GM21367 (cell line): Measurements from ENCODE around the gene ERICH4.
"Not testable (repeated sequence)": the region's sequence is repeated elsewhere in the genome, so short reads cannot be mapped to it uniquely, and the experiment has no call there.

Experiments
- ATAC-seq: cut with Tn5 transposase; IDR thresholded peaks from one replicate; pipeline ENCODE4 v1.9.1; 2021; ENCODE audit not compliant: unreplicated experiment

The ERICH4 gene

DNA sequence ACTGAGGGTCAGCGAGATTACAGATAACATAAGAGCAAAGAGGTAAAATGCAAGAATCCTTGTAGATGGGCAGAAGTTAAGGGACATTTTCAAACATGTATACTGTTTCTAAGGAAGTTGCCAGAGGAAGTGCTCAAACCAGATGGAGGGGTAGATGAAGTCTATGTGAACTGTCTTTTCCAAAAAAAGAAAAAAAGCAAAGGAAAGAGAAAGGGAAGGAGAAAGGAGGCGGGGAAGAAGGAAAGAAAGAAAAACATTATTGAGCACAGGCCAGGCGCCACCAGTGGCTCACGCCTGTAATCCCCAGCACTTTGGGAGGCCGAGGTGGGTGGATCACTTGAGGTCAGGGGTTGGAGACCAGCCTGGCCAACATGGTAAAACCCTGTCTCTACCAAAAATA, 8.5 kb upstream of the ERICH4 start:
- ATAC-seq = no peak

GRCh38 chr19:41435376-41435775, 7.6 kb upstream of the ERICH4 start:
- not testable (repeated sequence) for ATAC-seq

GRCh38 chr19:41435936-41436673, 6.9 kb upstream of the ERICH4 start:
- no peak for ATAC-seq

GRCh38 chr19:41436674-41436951, 6.3 kb upstream of the ERICH4 start:
- no peak for ATAC-seq

- no peak for ATAC-seq
These were observed 4.9 kb upstream of the ERICH4 start for GRCh38 chr19:41437944-41438574.

DNA sequence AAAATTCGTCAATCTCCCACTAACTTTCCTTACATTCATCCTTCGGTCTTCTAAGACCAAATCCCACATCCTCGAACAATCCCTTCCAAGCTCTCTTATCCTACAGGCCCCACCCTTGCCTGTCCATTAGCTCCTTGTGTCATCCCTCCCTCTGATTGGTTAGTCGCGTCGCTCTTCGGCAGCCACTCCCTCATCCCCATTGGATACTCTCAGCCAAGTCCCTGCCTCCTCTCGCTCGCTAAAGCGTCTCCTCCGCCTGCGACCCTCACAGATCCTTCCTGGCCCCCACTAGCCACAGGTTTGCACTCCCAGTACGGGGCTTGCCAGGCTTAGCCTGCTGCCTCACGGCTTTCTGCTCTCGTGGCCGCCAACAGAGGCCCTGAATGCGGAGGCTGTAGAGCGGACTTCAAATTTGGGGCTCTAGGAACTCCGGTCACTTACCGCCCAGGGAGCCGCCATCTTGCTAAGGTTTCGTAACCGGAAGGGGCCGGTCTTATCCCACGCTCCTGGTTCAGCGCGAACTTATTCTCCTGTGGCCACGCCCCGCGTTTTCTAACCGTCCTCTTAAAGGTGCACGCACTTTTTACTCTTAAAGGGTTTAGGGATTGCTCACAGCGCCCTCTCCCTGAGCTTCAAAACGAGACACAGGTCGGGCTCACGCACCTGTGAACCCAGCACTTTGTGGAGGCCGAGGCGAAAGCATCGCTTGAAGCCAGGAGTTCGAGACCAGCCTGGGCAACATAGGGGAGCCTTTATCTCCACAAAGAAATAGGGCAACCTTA, 3.3 kb upstream of the ERICH4 start, which contains the start of gene DMAC2:
DMAC2 (minus strand) TSS at position 472 of the 782 bp plus-strand sequence; CDS start at position 459, 13 bp downstream.
- peak; percentile 76 for ATAC-seq

DNA sequence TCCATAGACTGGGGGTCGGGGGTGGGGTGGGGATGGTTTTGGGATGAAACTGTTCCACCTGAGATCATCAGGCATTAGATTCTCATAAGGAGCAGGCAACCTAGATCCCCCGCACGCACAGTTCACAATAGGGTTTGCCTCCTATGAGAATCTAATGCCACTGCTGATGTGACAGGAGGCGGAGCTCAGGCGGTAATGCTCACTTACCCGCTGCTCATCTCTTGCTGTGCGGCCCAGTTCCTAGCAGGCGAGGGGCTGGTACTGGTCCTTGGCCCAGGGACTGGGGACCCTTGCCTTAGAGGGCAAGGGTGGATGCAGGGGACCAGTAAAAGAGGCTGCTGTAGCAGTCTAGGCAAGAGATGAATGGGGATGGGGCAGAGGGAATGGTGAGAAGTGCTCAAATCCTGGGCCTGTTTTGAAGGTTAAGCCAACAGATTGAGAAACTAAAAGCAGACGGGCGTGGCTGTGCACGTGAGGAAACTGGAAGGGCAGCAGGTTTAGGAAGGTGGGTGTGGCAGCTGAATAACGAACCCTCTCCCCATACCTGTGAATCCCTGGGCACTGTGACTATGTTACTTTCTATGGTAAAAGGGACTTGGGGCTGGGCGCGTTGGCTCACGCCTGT, 1.5 kb upstream of the ERICH4 start:
- no peak for ATAC-seq

GRCh38 chr19:41443813-41444455, 978 bp downstream of the ERICH4 start:
- ATAC-seq = no peak

DNA sequence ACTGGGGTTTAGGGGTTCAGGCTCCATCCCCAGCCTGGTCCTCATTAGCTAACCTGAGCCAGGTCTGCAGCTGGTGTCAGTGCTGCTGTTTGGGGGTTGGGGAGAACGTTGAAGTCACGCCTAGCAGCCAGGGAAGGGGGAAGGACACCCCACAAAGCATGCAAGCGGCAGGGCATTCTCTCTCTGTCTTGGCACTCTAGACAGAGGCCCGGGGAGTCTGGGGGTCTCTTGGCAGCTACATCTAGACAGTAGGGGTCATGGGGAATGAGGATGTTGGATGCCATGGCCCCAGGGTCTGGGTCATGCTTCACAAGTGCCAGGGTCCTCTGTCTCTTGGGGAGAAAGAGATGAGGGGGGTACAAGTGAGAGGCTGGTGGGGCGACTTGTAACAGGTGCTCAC, 2.6 kb downstream of the ERICH4 start:
- ATAC-seq = no peak

DNA sequence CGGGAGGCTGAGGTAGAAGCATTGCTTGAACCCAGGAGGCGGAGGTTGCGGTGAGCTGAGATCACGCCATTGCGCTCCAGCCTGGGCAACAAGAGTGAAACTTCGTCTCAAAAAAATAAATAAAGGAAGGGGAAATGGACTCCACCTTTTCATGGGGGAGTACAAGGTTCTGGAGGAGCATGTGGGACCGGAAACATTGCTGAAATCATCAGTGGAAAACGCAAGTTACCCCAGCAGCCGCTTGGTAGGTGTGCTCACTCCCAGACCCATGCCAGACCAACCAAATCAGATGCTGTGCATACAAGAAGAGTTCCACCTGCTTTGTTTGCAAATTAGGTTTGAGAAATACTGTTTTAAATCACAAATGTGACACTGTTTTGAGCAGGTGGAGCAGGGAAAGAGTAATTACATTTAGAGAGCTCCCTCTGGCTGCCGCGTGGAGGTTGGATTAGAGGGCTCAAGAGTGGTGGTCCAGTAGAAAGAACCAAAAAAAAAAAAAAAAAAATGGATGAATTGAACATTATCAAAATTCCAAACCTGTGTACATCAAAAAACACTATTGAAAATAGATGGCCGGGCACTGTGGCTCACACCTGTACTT, 4.9 kb downstream of the ERICH4 start:
- ATAC-seq = no peak

DNA sequence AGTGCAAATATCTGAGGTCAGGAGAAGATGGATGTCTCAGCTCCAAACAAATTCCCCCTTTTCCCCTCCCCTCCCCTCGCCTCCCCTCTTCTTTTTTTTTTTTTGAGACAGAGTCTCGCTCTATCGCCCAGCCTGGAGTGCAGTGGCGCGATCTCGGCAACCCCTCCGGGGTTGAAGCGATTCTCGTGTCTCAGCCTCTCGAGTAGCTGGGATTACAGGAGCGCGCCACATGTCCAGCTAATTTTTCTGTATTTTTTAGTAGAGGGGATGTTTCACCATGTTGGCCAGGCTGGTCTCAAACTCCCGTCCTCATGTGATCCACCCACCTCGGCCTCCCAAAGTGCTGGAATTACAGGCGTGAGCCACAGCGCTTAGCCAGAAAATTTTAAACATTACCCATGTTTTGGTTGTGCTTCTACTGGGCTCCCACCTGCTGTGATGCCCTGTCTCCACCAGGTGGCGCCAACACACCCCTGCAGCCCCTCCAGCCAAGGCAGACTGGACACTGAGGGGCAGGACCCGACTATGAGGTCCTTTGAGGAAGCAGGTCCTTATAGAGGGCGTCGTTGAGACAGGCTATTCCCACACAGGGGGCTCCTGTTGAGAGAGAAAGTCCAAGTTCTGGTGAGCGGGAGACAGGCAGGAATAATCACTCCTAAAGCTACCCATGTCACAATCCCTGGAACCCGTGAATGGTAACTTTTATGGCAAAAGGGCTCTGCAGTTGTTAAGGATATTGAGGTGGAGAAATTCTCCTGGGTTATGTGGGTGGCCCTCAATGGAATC, 6.3 kb downstream of the ERICH4 start:
- ATAC-seq = no peak

- no peak for ATAC-seq
These were observed 6.9 kb downstream of the ERICH4 start for GRCh38 chr19:41449865-41450178.

GRCh38 chr19:41452584-41453275, 9.8 kb downstream of the ERICH4 start:
- no peak for ATAC-seq

- ATAC-seq = no peak
These were observed 13.0 kb downstream of the ERICH4 start for GRCh38 chr19:41455936-41456335.

DNA sequence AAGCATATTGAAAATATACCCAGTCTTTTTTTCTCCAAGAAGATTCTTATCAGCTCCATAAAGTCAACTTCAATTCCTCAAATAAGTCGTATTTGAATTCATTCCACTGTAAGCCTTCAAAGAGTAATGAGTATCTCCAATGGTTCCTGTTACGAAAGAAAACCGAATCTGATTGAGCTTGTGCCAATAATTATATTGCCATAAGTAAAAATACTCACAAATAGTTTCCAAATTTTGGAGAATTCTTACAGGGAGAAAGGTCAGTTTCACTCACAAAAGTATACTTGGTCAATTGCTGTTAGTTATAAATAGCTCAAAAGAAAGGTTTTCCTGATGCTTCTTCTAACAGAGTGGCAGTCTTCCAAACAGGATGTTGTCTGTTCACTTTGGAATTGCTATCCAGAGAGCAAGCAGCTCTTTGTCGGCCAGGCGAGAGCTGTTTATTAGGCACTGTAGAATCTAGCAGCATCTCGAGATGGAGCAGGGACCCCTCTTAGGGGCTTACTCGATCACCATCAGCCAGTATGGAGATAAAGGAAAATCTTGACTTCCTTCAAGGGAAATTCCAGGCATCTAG, 13.5 kb downstream of the ERICH4 start:
- ATAC-seq = no peak

GRCh38 chr19:41457241-41457640, 14.3 kb downstream of the ERICH4 start:
- ATAC-seq = peak; percentile 53

DNA sequence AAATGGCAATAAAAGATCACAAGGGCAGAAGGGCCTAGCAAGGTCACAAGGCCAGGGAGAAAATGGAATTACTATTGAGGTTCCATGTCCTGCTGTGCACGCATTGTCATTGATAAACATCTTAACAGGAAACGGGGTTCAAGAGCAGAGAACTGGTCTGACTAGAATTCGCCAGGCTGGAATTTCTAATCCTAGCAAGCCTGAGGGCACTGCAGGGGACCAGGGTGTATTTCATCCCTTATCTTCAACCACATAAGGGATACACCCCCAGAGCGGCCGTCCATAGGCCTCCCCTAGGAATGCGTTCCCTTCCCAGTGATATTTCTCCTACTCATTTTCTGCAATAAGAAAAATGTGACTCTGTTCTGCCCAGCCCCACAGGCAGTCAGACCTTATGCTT, 19.5 kb downstream of the ERICH4 start:
- ATAC-seq = no peak

GRCh38 chr19:41463257-41464256, 20.6 kb downstream of the ERICH4 start:
- not testable (repeated sequence) for ATAC-seq
